AG04450 (cell line): ENCODE results near the gene RAB8B. TPM values are rescaled to one million over a fixed set of nuclear protein-coding genes. Genes with fewer than 3 reads are reported as not detected.

Source experiments
- CTCF ChIA-PET: fragments of 300-600, 350-600 bp; formaldehyde crosslinking; extraction: SDS; loops from one replicate; lab custom pipeline; 2022; ENCODE audit warnings: antibody characterized with exemption, inconsistent platforms; lab: Charles Lee
- POLR2A ChIA-PET: fragments of 350-600 bp; formaldehyde crosslinking; extraction: SDS; loops from one replicate; lab custom pipeline; 2021; ENCODE audit warnings: antibody characterized with exemption, inconsistent platforms; lab: Yijun Ruan, JAX
- DNase-seq: peaks from one replicate; pipeline ENCODE4 v3.0.0-alpha.2; 2011; ENCODE audit warnings: low read depth, low spot score
- H3K27ac ChIP-seq: one replicate; pipeline ENCODE4 v1.5.1; 2012; ENCODE audit warnings: low read depth, low read length, control low read depth
- H3K27me3 ChIP-seq: one replicate; pipeline ENCODE4 v1.6.0; 2012; ENCODE audit warnings: low read length; ENCODE audit not compliant: control insufficient read depth, insufficient read depth
- H3K4me3 ChIP-seq: 2 replicates; pipeline ENCODE4 v1.5.1; 2011; ENCODE audit warnings: mild to moderate bottlenecking, low read depth, low read length, control low read depth
- H3K9me3 ChIP-seq: 2 replicates; pipeline ENCODE4 v1.5.1; 2012; ENCODE audit warnings: low read length; ENCODE audit not compliant: control insufficient read depth, insufficient read depth
- polyA plus RNA-seq: library from polyadenylated mRNA; depleted of rRNA; stranded (reverse); fragments of >200 nt; gene quantifications from 2 replicates; pipeline ENCODE4 v1.2.3, GENCODE V29; 2011
- TF ChIP-seq, protein P1 (sequence below): IDR thresholded peaks from 2 replicates; pipeline ENCODE4 v1.5.1; 2011; ENCODE audit warnings: low read depth, low read length, control low read depth, inconsistent platforms

Gene RAB8B
- polyA plus RNA-seq, 1 experiment = 82.4 TPM

DNA sequence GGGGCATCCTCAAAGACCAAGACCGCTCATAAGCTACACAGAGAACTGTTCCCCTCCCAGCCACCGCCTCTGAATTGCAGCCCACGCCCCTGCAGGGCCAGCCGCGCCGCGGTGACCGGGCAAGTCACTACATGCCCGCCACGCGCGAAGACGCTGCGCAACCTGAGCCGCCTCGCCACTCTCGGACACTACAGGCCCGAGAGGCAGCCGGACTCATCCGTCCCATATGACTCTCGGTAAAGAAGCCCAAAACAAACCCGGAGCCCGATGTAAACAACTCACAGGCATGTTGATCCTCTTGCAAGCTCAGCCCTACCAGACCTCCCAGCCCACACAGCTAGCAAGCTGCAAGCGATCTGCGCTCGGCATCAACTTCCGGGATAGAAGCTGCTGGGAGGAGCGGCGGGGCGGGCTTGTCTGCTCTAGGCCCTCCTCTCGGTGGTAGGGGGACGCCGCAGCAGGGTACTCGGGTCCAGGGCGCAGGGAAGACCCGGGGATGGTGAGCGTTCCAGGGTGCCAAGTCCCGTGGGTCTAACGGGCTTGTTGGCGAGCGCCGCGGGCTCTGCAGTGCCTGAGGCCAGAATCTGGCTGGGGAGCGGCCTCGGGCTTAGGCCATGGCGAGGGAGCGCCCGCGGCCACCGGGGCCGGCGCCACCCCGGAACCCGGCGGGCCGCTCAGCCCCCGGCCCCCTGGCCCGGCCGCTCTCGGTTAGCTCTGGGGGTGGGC is 32.1 kb upstream of the RAB8B start, which contains the start of gene RPS27L:
TSS of gene RPS27L (minus strand) at position 360 of the 726 bp plus-strand sequence. CDS start at position 288, 72 bp downstream.
- ChIA-PET CTCF (interaction anchor here (0.5 to 0.6 kb wide), 2 partner anchors 67 to 761 kb away, joined by 3 to 4 read pairs; no protein-coding TSS in a partner anchor), POLR2A (interaction anchor here (0.5 to 1.9 kb wide), 23 partner anchors 8 to 418 kb away, joined by 3 to 17 read pairs (median 5); partner anchors contain the start of genes APH1B, CA12 and RAB8B)
- H3K9me3 ChIP-seq = no peaks in the 10 kb centered on the region; the same call in 1 of the 2 replicates
- TF ChIP-seq, protein P1, sequence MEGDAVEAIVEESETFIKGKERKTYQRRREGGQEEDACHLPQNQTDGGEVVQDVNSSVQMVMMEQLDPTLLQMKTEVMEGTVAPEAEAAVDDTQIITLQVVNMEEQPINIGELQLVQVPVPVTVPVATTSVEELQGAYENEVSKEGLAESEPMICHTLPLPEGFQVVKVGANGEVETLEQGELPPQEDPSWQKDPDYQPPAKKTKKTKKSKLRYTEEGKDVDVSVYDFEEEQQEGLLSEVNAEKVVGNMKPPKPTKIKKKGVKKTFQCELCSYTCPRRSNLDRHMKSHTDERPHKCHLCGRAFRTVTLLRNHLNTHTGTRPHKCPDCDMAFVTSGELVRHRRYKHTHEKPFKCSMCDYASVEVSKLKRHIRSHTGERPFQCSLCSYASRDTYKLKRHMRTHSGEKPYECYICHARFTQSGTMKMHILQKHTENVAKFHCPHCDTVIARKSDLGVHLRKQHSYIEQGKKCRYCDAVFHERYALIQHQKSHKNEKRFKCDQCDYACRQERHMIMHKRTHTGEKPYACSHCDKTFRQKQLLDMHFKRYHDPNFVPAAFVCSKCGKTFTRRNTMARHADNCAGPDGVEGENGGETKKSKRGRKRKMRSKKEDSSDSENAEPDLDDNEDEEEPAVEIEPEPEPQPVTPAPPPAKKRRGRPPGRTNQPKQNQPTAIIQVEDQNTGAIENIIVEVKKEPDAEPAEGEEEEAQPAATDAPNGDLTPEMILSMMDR = no peak
- peak within 1 kb of the TSS; percentile 88 for H3K4me3 ChIP-seq
- H3K27ac ChIP-seq = peak within 1 kb of the TSS; percentile 98
- peak; percentile 94 for DNase-seq
- no peaks in the 10 kb centered on the region for H3K27me3 ChIP-seq

DNA sequence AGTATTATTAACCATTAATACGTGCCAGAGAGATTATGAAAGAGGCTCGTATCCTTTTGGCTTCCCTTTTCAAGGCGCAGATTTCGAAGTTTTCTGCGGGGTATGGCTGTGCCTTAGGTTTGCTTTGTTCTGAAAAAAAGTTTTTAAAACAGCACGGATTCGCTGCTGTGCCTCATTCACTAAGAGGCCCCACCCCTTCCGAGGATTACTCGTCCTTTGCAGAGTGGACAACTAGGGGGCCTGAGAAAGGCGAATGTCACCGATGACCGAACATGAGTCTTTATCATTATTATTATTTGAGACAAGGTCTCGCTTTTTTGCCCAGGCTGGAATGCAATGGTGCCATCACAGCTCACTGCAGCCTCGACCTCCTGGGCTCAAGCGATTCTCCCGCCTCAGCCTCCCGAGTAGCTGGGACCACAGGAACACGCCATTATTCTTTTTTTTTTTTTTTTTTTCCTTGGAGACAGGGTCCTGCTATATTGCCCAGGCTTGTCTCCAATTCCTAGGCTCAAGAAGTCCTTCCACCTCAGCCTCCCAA is 31.4 kb upstream of the RAB8B start:
- peak overlapping the region; percentile 88 for H3K4me3 ChIP-seq
- TF ChIP-seq, protein P1 = peak; percentile 27
- H3K9me3 ChIP-seq = no peaks in the 10 kb centered on the region; the same call in 1 of the 2 replicates
- DNase-seq = peak; percentile 53
- no peaks in the 10 kb centered on the region for H3K27me3 ChIP-seq
- CTCF ChIA-PET = interaction anchor here (0.5 to 0.6 kb wide), 2 partner anchors 66 to 762 kb away, joined by 3 to 4 read pairs; no protein-coding TSS in a partner anchor
- POLR2A ChIA-PET = interaction anchor here (0.5 to 1.9 kb wide), 21 partner anchors 8 to 418 kb away, joined by 3 to 17 read pairs (median 5); partner anchors contain the start of genes CA12 and RAB8B
- H3K27ac ChIP-seq = peak overlapping the region; percentile 98

DNA sequence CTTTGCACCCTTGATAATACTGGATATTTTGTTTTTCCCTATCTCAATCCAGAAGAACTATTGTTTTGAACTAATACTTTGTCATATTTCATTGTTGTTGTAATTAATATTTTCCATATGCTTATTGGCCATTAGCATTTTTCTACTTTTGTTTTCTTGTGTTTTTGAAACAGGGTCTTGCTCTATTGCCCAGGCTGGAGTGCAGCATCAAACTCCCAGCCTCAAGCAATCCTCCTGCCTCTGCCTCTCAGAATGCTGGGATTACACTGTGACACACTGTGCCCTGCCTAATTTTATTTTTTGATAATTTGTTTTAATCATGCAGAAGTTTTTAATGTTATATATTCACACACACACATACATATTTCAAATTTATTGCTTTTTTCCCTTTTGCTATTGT is 28.8 kb upstream of the RAB8B start:
- no peak overlapping the region for H3K27ac ChIP-seq
- no peak overlapping the region for H3K4me3 ChIP-seq
- CTCF ChIA-PET = no interaction called here
- TF ChIP-seq, protein P1 = no peak
- POLR2A ChIA-PET = no interaction called here
- no peaks in the 10 kb centered on the region for H3K27me3 ChIP-seq
- DNase-seq = no peak
- H3K9me3 ChIP-seq = no peaks in the 10 kb centered on the region; the same call in 1 of the 2 replicates

DNA sequence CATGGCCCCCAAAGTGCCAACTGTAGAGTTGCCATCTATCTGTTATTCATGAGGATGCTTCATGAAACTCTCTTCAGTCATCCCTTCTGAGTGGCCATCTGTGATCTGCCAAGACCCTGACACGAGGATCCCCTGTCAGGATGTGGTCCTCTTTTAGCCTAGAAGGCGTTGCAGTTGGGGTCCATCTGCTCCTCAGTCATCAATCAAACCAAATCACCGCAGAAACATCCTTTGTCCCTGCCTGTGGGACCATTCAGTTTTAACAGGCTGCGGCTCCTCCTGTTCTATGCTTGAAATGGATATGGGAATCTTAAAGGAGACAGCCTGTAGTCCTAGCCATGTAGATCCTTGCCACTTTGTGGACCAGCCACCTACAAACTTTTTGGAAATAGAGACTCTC is 26.2 kb upstream of the RAB8B start:
- ChIA-PET CTCF (no interaction called here), POLR2A (no interaction called here)
- TF ChIP-seq, protein P1 = no peak
- DNase-seq = no peak
- H3K9me3 ChIP-seq = no peaks in the 10 kb centered on the region
- no peak overlapping the region for H3K4me3 ChIP-seq
- H3K27ac ChIP-seq = no peak overlapping the region
- H3K27me3 ChIP-seq = no peaks in the 10 kb centered on the region
